OCI-LY7 (cell line): ENCODE results near the gene MARVELD3. TPM values are rescaled to one million over a fixed set of nuclear protein-coding genes. Genes with fewer than 3 reads are reported as not detected.

Experiments
- BruUV-seq: library from RNA; stranded (reverse); fragments of 400-500 nt; replicated peaks from 2 replicates; lab custom pipeline; 2021; lab: Mats Ljungman, UMichigan
- CTCF ChIA-PET: fragments of 300-600 bp; sonication (Branson Sonifier 250); formaldehyde crosslinking; loops from one replicate; lab custom pipeline; 2022; ENCODE audit warnings: antibody characterized with exemption; ENCODE audit not compliant: unreplicated experiment; lab: Charles Lee
- POLR2A ChIA-PET: fragments of 300-600 bp; sonication (Branson Sonifier 250); formaldehyde crosslinking; loops from one replicate; lab custom pipeline; 2022; ENCODE audit warnings: antibody characterized with exemption; lab: Charles Lee
- DNase-seq: peaks from one replicate; pipeline ENCODE4 v3.0.0-alpha.2; 2015; ENCODE audit warnings: low spot score
- H2AFZ ChIP-seq: fragments of 200-600 bp; sonication (generic), shearing (Covaris generic); 2 replicates; pipeline ENCODE4 v1.6.1; 2014; ENCODE audit warnings: mild to moderate bottlenecking, antibody characterized with exemption, low read length, moderate library complexity
- H3K27ac ChIP-seq: fragments of 200-600 bp; sonication (generic); 2 replicates; pipeline ENCODE4 v1.5.1; 2014; ENCODE audit warnings: mixed run types, low read depth, mild to moderate bottlenecking, moderate library complexity, low read length, inconsistent platforms; ENCODE audit not compliant: poor library complexity, severe bottlenecking
- H3K36me3 ChIP-seq: fragments of 200-600 bp; sonication (generic); 2 replicates; pipeline ENCODE4 v1.6.1; 2014; ENCODE audit warnings: mild to moderate bottlenecking, antibody characterized with exemption, low read length, moderate library complexity, mixed read lengths; ENCODE audit not compliant: insufficient read depth
- H3K4me1 ChIP-seq: fragments of 200-600 bp; sonication (generic); 2 replicates; pipeline ENCODE4 v1.5.1; 2014; ENCODE audit warnings: mild to moderate bottlenecking, low read length; ENCODE audit not compliant: insufficient read depth, poor library complexity, severe bottlenecking
- H3K4me2 ChIP-seq: fragments of 200-600 bp; sonication (generic); 2 replicates; pipeline ENCODE4 v1.6.1; 2014; ENCODE audit warnings: mild to moderate bottlenecking, low read length
- H3K4me3 ChIP-seq: fragments of 200-600 bp; sonication (generic); 2 replicates; pipeline ENCODE4 v1.5.1; 2014; ENCODE audit warnings: mild to moderate bottlenecking, low read depth, low read length; ENCODE audit not compliant: poor library complexity, severe bottlenecking
- H3K79me2 ChIP-seq: fragments of 200-600 bp; sonication (generic); 2 replicates; pipeline ENCODE4 v1.6.1; 2016; ENCODE audit warnings: low read depth, mild to moderate bottlenecking, low read length, moderate library complexity, mixed read lengths; ENCODE audit not compliant: insufficient read depth
- H3K9me2 ChIP-seq: fragments of 200-600 bp; sonication (generic); 2 replicates; pipeline ENCODE4 v1.6.1; 2016; ENCODE audit warnings: mild to moderate bottlenecking, low read length, mixed read lengths; ENCODE audit not compliant: insufficient read depth
- H3K9me3 ChIP-seq: fragments of 200-600 bp; sonication (generic); 2 replicates; pipeline ENCODE4 v1.6.1; 2014; ENCODE audit warnings: mild to moderate bottlenecking, mixed run types, low read length, mixed read lengths
- H4K20me1 ChIP-seq: fragments of 200-600 bp; sonication (generic); 2 replicates; pipeline ENCODE4 v1.6.1; 2014; ENCODE audit warnings: mild to moderate bottlenecking, antibody characterized with exemption, low read length, moderate library complexity, mixed read lengths; ENCODE audit not compliant: insufficient read depth
- CTCF ChIP-seq: fragments of 200-600 bp; sonication (generic); conservative IDR thresholded peaks from 2 replicates; pipeline ENCODE4 v1.5.1; 2014; ENCODE audit warnings: mild to moderate bottlenecking, antibody characterized with exemption, low read length, moderate library complexity, mixed read lengths
- EZH2phosphoT487 ChIP-seq: fragments of 200-600 bp; sonication (generic); IDR thresholded peaks from 2 replicates; pipeline ENCODE4 v1.6.1; 2018; ENCODE audit warnings: low read depth, borderline replicate concordance, mild to moderate bottlenecking, mixed run types, antibody characterized with exemption, low read length, moderate library complexity, mixed read lengths
- intact Hi-C: fragments of 100-400 bp; cut with micrococcal nuclease; formaldehyde crosslinking; loops from one replicate; pipeline ENCODE4 v1.10.0; 2022; ENCODE audit not compliant: unreplicated experiment
- total RNA-seq, 2 experiments: library from RNA; depleted of rRNA in 1 of 2; stranded (reverse); fragments of >200 nt in 1 of 2; shearing (Covaris generic) in 1 of 2; gene quantifications; 2 replicates each; pipeline ENCODE4 v1.2.3, GENCODE V29; 2014 to 2022

MARVELD3 gene
- total RNA-seq, 2 experiments from 2014 or later = not detected

- BruUV-seq = no TSS peak
- H2AFZ ChIP-seq = no peak overlapping the region
- DNase-seq = no peak
- no peak overlapping the region for H3K27ac ChIP-seq
- POLR2A ChIA-PET = interaction anchor here (1.5 kb wide), 1 partner anchor 7 kb away, joined by 5 read pairs; no protein-coding TSS in a partner anchor
- H3K4me3 ChIP-seq = no peak overlapping the region
- H3K79me2 ChIP-seq = no peaks in the 10 kb centered on the region
- intact Hi-C loops = no loop called here
- no peaks in the 10 kb centered on the region for H4K20me1 ChIP-seq
- no peaks in the 10 kb centered on the region for H3K9me3 ChIP-seq
- H3K4me2 ChIP-seq = no peak overlapping the region
- H3K36me3 ChIP-seq = peaks cover 65% of the 10 kb centered on the region
- CTCF ChIA-PET = no interaction called here
- TF ChIP-seq CTCF (no peak), EZH2phosphoT487 (no peak)
- no peaks in the 10 kb centered on the region for H3K9me2 ChIP-seq
- no peaks in the 10 kb centered on the region for H3K4me1 ChIP-seq
Measured at GRCh38 chr16:71666264-71666663, 40.3 kb downstream of the MARVELD3 start.

DNA sequence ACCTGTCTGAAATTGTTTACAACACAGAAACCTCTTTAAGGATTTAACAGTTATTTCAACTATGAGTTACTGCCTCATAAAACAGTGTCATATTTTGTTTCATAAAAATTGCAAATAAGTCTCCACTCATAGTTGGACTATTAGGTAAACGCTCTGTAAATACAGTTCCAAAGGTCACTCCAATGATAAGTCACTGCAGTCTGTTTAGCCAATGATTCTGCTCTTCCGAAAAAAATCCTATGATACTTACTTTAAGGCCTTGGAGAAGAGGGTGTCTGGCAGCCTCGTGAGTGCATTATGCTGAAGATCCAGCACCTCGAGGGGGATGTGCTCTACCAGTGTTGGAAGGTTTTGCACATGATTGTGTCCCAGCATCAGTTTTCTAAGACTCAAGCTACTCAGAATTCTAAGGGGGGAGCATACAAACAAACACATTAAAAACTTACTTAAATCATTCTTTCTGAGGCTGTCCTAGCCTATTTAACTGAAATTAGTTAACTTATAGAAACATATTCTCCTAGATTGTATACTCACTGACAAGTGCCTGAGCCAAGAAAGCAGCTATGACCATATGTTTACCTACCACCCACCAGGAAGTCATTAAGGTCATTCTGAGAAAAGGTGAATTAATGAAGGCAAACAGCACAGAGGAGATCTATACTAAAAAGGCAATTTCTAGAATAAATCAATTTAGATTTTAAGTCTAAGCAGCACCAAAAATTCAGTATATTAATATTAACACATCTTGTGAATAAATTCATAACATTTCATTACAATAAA lies 41.1 kb downstream of the MARVELD3 start:
- no peak overlapping the region for H3K27ac ChIP-seq
- H3K36me3 ChIP-seq = peaks cover 65% of the 10 kb centered on the region
- intact Hi-C loops = no loop called here
- no peak for DNase-seq
- H3K4me1 ChIP-seq = no peaks in the 10 kb centered on the region
- H4K20me1 ChIP-seq = no peaks in the 10 kb centered on the region
- no peaks in the 10 kb centered on the region for H3K9me2 ChIP-seq
- no peak overlapping the region for H2AFZ ChIP-seq
- no peaks in the 10 kb centered on the region for H3K9me3 ChIP-seq
- no peak for TF ChIP-seq EZH2phosphoT487
- TF ChIP-seq CTCF = no peak
- BruUV-seq = no TSS peak
- H3K79me2 ChIP-seq = no peaks in the 10 kb centered on the region
- H3K4me2 ChIP-seq = no peak overlapping the region
- H3K4me3 ChIP-seq = no peak overlapping the region
- ChIA-PET POLR2A (no interaction called here), CTCF (no interaction called here)
